Skin of body (tissue), 2 donors: ENCODE results near the gene GFPT1. TPM values are rescaled to one million over a fixed set of nuclear protein-coding genes. Genes with fewer than 3 reads are reported as not detected.

ENCODE experiments used
- DNase-seq: peaks from one replicate; lab custom pipeline; 2025; lab: John Stamatoyannopoulos, UW
- total RNA-seq: library from RNA; depleted of rRNA; stranded (reverse); fragments of >200 nt; gene quantifications from one replicate; pipeline ENCODE4 v1.2.3, GENCODE V29; 2014

The GFPT1 gene
- total RNA-seq, 1 donor from 2014 or later, result 39.8 TPM

GRCh38 chr2:69330781-69331180, 56.2 kb downstream of the GFPT1 start:
- DNase-seq, result no peak

DNA sequence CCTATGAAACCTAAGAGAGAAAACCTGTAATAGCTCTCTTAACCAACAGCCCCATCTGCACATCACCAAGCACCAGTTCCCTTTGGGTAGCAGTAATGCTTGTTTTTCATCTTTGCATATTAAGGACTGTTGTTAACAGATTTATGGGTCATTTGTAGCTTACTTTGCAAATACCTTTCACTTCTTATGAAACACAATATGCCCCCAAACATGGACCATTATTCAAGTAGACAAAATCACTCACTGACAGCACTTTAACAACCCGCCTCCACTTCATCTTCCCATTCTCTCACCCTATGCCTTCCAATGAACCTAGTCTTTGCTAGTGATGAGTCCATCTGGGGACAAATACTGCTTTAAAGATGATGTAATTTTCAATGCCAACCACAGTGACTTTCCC, 64.4 kb downstream of the GFPT1 start:
- no peak for DNase-seq

DNA sequence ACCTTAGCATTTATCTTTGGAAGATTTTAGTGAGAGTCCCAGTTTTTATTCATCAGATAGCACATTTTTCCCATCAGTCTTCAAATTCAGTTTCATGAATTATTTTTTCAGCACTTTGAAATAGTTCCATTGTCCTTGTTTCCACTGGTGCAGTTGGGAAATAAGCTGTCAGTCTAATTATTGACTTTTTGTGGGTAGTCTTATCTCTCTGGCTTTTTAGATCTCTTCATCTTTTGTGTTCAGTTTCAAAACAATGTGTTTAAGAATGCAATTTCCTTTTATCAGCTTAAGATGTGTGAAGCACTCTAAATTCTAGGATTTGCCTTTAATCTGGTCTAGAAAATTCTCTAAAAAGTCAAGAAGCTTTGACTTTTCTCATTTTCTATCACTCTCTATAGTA, 70.5 kb downstream of the GFPT1 start:
- DNase-seq, result no peak

DNA sequence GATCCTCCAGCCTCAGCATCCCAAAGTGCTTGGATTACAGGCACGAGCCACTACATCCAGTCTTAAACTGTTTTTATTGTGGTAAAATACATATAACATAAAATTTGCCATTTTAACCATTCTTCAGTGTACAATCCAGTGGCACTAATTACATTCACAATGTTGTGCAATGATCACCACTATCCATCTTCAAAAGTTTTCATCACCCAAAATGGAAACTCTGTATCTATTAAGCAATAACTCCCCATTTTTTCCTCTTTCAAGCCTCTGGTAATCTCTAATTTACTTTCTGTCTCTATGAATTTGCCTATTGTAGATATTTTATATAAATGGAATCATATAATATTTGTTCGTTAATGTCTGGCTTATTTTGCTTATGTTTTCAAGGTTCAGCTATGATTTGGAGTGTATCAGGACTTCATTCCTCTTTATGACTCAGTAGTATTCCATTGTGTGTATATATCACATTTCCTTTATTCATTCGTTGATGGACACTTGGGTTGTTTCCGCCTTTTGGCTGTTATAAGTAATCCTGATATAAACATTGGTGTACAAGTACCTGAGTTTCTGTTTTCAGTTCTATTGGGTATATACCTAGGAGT, 71.8 kb downstream of the GFPT1 start:
- no peak for DNase-seq

- no peak for DNase-seq
These were observed 76.0 kb downstream of the GFPT1 start for GRCh38 chr2:69311024-69311416.

GRCh38 chr2:69310111-69311023, 76.7 kb downstream of the GFPT1 start:
- DNase-seq, result peak; percentile 70

GRCh38 chr2:69309351-69310110, 77.5 kb downstream of the GFPT1 start:
- peak; percentile 92 for DNase-seq

GRCh38 chr2:69308338-69308737, 78.7 kb downstream of the GFPT1 start:
- no peak for DNase-seq

DNA sequence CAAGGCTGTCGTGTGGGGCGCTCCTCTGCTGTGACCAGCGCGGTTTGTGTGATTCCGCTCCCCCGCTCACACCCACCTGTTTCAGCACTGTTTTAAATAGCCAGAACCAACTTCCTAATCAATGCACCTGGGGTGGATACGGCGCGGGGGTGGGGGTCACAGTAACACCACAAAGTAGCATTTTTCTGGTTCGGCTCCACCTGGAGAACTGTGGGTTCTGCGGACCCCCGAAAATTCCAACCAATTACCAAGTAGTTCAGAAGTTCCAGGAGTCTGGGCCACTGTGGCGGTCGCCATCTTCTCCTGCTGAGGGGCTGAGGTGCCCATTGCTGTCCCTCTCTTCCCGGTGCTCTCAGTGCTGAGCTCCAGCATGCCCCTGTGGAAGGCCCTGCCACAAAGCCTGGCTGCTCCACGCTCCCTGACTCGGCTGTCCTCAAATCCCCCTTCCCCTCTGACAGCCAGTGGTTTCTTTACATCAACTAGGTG, 79.4 kb downstream of the GFPT1 start:
- DNase-seq, result no peak

DNA sequence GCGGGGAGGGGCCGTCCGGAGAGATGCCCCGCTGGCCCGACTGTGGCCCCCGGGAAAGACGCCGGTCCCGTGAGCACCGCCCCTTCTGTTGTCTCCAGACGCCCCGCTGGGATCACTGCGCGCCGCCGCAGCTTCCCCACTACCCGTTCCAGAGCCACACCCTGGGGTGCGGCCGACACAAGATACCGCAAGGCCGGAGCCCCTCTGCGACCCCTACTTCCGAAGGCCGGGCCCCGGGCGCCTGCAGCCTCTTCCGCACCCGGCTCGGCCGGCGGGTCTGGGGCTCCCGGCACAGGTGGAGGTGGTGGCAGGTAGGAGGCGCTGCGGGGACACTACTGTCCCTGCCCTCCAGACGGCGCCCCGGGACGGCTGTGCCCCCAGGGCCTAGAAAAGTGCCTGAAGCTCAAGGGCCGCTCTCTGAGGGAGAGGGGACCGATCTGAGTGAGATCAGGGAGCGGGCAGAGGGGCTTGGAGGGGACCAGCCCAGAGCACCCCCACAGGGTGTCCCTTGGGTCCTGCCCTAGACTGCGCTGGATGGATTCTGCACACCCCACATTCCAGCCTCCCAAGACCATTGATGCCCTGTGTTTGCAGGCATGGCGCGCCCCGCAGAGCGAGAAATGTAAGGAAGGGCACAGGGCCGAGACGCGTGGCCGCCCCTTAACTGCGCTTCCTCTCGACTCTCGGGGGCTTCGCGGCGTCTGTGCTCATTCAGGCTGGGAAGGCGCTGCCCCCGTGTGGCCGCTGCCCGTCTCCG, 80.0 kb downstream of the GFPT1 start:
- peak; percentile 88 for DNase-seq

GRCh38 chr2:69306393-69306821, 80.6 kb downstream of the GFPT1 start:
- peak; percentile 13 for DNase-seq

DNA sequence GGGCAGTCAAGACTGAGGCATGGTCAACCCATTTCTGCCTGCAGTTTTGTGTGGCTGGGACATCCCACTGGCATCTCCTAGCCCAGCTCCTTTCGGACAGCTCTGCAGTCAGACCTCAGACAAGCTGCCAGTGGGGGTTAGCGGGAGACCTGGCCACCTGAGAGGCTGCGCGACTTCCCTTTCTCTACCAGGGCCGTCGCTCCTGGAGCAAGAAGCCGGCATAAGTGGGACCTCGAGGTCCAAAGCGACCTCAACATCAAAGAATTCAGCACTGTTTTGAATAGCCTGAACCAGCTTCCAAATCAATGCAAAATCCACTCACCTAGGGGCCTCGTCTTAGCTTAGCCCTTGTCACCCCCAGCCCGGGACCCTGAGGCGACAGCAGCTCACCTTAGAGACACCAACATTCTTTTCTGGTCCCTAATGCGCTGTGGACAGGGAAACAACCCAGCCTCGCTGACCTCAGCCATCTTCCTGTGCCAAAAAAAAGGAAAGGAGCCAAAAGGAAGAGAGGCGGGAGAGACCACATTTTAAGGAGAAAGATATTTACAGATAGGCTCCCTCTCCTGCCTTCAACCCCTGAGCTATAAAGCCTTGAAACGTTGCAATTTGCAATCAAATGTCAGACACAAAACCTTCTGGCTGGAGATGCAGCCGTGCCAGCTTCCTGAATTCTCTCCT, 81.2 kb downstream of the GFPT1 start:
- DNase-seq, result no peak

GRCh38 chr2:69305166-69305565, 81.9 kb downstream of the GFPT1 start:
- no peak for DNase-seq

GRCh38 chr2:69304656-69305055, 82.4 kb downstream of the GFPT1 start:
- no peak for DNase-seq

DNA sequence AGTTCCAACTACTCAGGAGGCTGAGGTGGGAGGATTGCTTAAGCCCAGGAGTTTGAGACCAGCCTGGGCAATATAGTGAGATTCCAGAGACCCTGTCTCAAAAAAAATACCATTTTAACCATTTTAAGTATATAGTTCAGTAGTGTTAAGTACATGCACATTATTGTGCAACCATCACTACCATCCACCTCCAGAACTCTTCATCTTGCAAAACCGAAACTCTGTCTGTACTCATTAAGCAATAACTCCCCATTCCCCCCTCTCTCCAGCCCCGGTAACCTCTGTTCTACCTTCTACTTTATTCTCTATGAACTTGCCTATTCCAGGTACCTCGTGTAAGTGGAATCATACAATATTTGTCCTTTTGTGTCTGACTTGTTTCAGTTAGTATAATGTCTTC, 86.4 kb downstream of the GFPT1 start:
- DNase-seq, result no peak

DNA sequence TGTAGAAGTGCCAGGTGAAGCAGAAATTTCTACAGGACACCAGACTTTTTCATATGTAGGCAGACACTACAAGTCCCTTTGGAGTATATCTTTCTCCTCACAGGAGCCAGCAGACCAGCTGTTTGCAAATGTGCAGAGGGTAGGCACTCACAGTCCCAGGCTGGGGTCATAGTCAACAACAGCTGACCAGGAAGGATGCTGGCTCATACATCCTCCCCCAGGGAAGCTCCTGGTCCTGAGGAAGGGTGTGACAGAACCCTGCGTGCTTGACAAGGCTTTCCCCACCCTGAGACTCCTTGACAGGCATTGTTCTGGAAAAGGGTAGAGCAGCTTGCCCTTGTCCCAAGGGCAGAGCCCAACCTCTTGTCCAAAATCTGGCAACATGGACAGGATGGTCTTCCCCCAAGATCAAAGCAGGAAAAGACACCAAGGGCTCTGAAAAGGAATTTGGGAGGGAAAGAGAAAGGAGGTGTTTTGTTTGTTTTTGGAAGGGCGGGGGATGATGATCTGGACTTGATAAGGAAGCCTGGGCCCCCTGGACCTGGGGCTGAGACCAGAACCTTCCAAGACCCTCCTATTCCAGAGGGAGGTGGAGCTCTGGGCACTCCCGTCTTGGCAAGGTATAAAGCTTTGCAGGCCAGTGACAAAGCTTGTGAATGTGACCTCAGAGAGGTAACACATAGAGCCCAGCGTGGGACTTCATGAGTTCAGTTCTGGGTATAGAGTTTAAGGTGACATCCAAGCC, 87.1 kb downstream of the GFPT1 start:
- no peak for DNase-seq

GRCh38 chr2:69298862-69299261, 88.2 kb downstream of the GFPT1 start:
- DNase-seq, result no peak

- DNase-seq, result no peak
These were observed 88.8 kb downstream of the GFPT1 start for GRCh38 chr2:69298261-69298660.

GRCh38 chr2:69297216-69297615, 89.8 kb downstream of the GFPT1 start:
- no peak for DNase-seq

DNA sequence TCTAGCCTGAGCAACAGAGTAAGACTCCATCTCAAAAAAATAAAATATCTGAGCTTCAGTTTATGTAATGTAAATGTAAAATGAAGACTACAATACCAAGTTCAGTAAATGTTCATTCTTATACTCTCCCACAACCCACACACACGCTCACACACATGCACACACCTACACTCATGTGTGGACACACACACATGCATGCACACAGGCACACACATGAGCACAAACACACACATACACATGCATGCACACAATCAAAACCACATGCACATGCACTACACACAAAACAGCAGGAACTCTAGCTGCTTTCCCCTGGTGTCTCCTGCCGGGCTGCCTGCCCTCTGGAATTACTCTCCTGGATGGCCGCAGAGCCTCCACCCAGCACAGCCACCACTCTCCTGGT, 90.6 kb downstream of the GFPT1 start:
- no peak for DNase-seq
